ENCODE data around the gene CCL23. TPM values are rescaled to one million over a fixed set of nuclear protein-coding genes. Genes with fewer than 3 reads are reported as not detected.
A peak's percentile ranks its signal among the peaks of the same experiment; 100 is the strongest.

Gene CCL23
- total RNA-seq, 1 donor from 2014 or later = not detected

DNA sequence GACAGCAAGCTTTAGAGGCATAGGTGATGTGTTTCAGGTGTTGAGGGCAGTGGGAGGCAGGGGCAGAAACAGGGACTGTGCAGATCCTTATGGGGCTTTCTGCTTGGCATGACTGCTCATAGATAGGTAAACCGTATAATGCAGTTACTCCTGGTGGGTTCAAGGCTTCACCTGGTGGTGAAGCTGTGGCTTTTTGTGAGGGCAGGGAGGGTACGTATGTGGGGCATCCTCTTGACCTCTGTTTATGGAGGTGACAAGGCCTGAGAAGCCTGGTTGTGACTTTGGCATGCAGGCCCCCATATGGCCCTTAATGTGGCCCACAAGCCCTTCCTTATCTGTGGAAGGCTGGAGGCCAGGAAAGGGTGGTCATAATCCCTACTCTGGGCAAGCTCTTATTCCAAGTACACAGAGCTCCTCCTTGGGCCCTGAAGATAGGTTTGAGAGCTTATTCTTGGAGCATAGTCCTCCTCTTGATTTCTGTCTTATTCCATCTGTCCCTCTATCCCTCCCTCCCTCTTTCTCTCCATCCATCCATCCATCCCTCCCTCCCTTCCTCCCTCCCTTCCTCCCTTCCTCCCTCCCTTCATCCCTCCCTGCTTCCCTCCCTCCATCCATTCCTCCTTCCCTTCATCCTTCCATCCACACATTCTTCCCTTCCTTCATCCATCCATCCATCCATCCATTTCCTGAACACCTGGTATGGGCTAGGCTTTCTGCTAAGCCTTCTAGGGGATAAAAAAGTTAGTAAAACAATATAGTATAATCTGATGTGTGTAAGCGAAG, 35.2 kb downstream of the CCL23 start:
- Mint-ChIP-seq H3K27me3 (peaks cover 5% of the 10 kb centered on the region), H3K4me3 (no peak overlapping the region), H3K4me1 (ENCODE audit: unreplicated experiment) (no peaks in the 10 kb centered on the region), H3K9me3 (no peaks in the 10 kb centered on the region), H3K27ac (no peak overlapping the region), H3K36me3 (no peaks in the 10 kb centered on the region)
- DNase-seq (ENCODE audit: extremely low spot score, unreplicated experiment) = peak; percentile 24
- TF ChIP-seq, protein P1, sequence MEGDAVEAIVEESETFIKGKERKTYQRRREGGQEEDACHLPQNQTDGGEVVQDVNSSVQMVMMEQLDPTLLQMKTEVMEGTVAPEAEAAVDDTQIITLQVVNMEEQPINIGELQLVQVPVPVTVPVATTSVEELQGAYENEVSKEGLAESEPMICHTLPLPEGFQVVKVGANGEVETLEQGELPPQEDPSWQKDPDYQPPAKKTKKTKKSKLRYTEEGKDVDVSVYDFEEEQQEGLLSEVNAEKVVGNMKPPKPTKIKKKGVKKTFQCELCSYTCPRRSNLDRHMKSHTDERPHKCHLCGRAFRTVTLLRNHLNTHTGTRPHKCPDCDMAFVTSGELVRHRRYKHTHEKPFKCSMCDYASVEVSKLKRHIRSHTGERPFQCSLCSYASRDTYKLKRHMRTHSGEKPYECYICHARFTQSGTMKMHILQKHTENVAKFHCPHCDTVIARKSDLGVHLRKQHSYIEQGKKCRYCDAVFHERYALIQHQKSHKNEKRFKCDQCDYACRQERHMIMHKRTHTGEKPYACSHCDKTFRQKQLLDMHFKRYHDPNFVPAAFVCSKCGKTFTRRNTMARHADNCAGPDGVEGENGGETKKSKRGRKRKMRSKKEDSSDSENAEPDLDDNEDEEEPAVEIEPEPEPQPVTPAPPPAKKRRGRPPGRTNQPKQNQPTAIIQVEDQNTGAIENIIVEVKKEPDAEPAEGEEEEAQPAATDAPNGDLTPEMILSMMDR (conservative IDR thresholded peaks at IDR 0.05) = no peak

DNA sequence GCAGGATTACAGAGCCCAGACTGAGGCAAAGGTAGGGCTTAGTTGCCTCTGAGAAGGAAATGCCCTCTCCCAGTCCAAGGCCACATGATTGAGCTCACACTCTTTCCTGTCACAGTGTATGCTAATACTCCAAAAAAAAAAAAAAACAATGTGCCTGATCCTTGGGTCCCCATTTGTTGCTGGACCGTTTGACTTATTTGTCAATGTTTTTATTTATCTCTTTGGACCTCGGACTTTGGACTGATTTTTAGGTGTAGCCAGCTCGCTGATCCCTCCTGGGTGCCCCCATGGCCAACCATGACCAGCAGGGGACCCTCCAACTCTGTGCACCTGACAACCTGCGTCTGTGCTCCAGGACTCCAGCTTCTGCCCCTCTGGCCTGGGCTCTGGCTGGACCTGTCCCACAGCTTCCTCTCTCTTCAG, 35.9 kb downstream of the CCL23 start:
- H3K27ac Mint-ChIP-seq = no peak overlapping the region
- TF ChIP-seq, protein P1 (conservative IDR thresholded peaks at IDR 0.05) = peak; percentile 30
- H3K4me1 Mint-ChIP-seq (ENCODE audit: unreplicated experiment) = no peaks in the 10 kb centered on the region
- peak; percentile 44 for DNase-seq (ENCODE audit: extremely low spot score, unreplicated experiment)
- H3K9me3 Mint-ChIP-seq = no peaks in the 10 kb centered on the region
- peaks cover 5% of the 10 kb centered on the region for H3K27me3 Mint-ChIP-seq
- no peaks in the 10 kb centered on the region for H3K36me3 Mint-ChIP-seq
- no peak overlapping the region for H3K4me3 Mint-ChIP-seq

DNA sequence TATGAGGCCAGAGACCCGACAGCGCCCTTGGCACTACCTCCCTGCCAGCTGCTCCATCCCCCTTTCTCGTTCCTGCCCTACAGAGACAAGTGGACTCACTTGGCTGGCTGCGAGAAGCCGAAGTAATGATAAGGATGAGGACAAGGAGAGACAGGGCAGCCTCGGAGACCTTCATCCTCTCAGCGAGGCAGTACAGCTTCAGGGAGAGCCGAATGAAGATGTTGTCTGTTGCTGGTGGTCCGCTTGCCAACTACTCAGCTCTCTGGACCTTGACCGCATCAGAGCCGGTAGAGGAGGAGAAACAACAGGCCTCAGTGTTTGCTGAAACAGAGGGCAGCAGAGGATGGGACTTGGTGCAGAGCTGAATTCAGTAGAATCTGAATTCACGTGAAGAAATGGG, 36.5 kb downstream of the CCL23 start, which contains the start of gene CCL16:
Gene CCL16, minus strand, starts transcription at position 252 of the 400 bp plus-strand sequence. Its CDS starts 77 bp downstream, at position 175.
- Mint-ChIP-seq H3K4me1 (ENCODE audit: unreplicated experiment) (no peaks in the 10 kb centered on the region), H3K27ac (no peak within 1 kb of the TSS), H3K27me3 (peaks cover 3% of the 10 kb centered on the region), H3K4me3 (no peak within 1 kb of the TSS), H3K9me3 (no peaks in the 10 kb centered on the region), H3K36me3 (no peaks in the 10 kb centered on the region)
- TF ChIP-seq, protein P1 (conservative IDR thresholded peaks at IDR 0.05) = no peak
- peak; percentile 62 for DNase-seq (ENCODE audit: extremely low spot score, unreplicated experiment)

DNA sequence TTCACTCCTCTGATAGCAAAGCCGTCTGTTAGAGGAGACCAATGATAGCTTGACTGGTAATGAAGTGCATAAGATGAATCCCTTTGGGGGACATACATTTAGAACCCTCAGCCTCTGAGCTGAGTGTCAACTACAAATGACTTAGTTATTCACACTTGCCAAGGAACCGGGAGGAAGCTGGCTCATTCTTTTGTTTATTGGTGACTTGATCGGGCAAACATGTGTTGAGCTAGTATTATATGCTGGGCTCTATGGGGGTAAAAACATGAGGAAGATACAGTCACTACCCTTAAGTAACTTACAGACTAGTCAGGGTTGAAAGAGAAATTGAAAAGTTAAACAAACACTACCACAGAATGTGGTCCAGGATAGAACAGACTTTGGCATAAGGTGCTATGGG, 39.4 kb downstream of the CCL23 start:
- DNase-seq (ENCODE audit: extremely low spot score, unreplicated experiment) = no peak
- no peaks in the 10 kb centered on the region for H3K36me3 Mint-ChIP-seq
- H3K4me3 Mint-ChIP-seq = no peak overlapping the region
- peaks cover 3% of the 10 kb centered on the region for H3K27me3 Mint-ChIP-seq
- no peak overlapping the region for H3K27ac Mint-ChIP-seq
- H3K4me1 Mint-ChIP-seq (ENCODE audit: unreplicated experiment) = peaks cover 7% of the 10 kb centered on the region
- no peaks in the 10 kb centered on the region for H3K9me3 Mint-ChIP-seq
- TF ChIP-seq, protein P1 (conservative IDR thresholded peaks at IDR 0.05) = no peak

DNA sequence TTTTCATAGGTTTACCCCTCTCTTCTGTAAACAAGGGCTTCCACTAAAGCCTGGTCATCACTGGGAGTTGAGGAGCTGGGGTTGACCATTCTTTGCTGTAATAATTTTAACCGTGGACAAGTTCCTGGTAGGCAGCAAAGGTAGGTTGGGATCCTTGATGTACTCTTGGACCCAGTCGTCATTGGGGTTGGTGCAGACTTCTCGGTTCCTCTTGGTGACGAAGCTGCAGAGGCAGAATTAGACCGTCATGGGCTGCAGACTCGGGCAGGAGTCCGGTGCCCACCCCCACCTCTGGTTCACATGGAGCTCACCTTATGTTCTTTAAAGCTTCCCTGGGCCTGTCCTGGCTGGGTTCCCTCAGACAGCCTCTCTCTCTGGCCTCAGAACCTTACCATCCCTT, 40.3 kb downstream of the CCL23 start:
- no peaks in the 10 kb centered on the region for H3K9me3 Mint-ChIP-seq
- no peak overlapping the region for H3K27ac Mint-ChIP-seq
- no peaks in the 10 kb centered on the region for H3K36me3 Mint-ChIP-seq
- no peak overlapping the region for H3K4me3 Mint-ChIP-seq
- peaks cover 9% of the 10 kb centered on the region for H3K4me1 Mint-ChIP-seq (ENCODE audit: unreplicated experiment)
- no peak for DNase-seq (ENCODE audit: extremely low spot score, unreplicated experiment)
- H3K27me3 Mint-ChIP-seq = peaks cover 3% of the 10 kb centered on the region
- TF ChIP-seq, protein P1 (conservative IDR thresholded peaks at IDR 0.05) = no peak

Data from type B pancreatic cell (in vitro differentiated cells).